Dendritic cell treated with granulocyte-macrophage colony-stimulating factor and Interleukin-4, amounts not matched to agents 40 ng/mL and 50 ng/mL, for 4 days (primary cell): Measurements from ENCODE around the gene GRIK4.

Experiments
- H3K27ac Mint-ChIP-seq: one replicate; pipeline ENCODE4 v1.8.0; 2022; ENCODE audit warnings: mild to moderate bottlenecking, mixed read lengths
- H3K27me3 Mint-ChIP-seq: one replicate; pipeline ENCODE4 v1.8.0; 2022; ENCODE audit warnings: mild to moderate bottlenecking, mixed read lengths
- H3K36me3 Mint-ChIP-seq: one replicate; pipeline ENCODE4 v1.8.0; 2022; ENCODE audit warnings: low read depth, mixed read lengths
- H3K4me1 Mint-ChIP-seq: one replicate; pipeline ENCODE4 v1.8.0; 2022; ENCODE audit warnings: low read depth, mixed read lengths
- H3K4me3 Mint-ChIP-seq: one replicate; pipeline ENCODE4 v1.8.0; 2022; ENCODE audit warnings: mild to moderate bottlenecking, moderate library complexity, mixed read lengths
- H3K9me3 Mint-ChIP-seq: one replicate; pipeline ENCODE4 v1.8.0; 2022; ENCODE audit warnings: mixed read lengths
- intact Hi-C: fragments of 100-400 bp; cut with micrococcal nuclease; formaldehyde crosslinking; loops from one replicate; pipeline ENCODE4 v1.15.0; 2022

GRIK4 gene

DNA sequence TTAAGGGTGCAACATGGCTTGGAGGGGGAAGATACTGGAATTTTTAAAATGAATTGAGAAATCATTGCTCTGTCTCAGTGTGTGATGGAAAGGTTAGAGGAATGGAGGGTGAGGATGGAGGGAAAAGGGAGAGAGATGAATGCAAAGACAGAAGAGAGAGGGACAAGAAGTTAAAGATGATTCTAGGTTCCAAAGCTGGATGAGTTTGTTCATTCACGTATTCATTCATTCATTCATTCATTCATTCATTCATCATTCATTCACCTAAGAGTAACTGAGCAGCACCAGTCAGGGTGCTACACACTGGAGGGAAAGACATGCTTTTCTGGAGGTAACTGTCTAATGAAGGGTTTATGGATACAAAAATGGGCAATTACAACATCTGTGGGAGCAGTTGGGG is 209.2 kb downstream of the GRIK4 start:
- Mint-ChIP-seq H3K27me3 (peaks cover 10% of the 10 kb centered on the region), H3K4me3 (no peak overlapping the region), H3K27ac (no peak overlapping the region), H3K36me3 (no peaks in the 10 kb centered on the region), H3K4me1 (no peaks in the 10 kb centered on the region), H3K9me3 (no peaks in the 10 kb centered on the region)
- intact Hi-C loops, result no loop called here

DNA sequence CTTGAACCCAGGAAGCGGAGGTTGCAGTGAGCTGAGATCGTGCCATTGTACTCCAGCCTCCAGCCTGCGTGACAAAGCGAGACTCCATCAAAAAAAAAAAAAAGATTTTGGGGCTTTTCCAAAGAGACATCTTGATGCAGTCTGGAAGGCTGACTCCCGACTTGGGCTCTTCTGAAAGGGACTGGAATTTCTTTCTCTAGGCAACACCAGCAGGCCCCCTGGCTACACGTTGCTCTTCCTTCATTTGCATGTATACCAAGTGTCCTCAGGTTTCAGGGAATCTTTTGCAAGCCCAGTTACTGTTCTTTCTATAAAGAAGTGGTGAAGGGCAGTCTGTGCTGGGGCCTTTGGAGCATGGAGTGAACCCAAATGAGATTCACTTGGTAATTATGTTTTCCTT is 211.0 kb downstream of the GRIK4 start:
- Mint-ChIP-seq H3K4me3 (no peak overlapping the region), H3K4me1 (no peaks in the 10 kb centered on the region), H3K27ac (no peak overlapping the region), H3K9me3 (no peaks in the 10 kb centered on the region), H3K27me3 (peaks cover 10% of the 10 kb centered on the region), H3K36me3 (no peaks in the 10 kb centered on the region)
- intact Hi-C loops, result no loop called here

- intact Hi-C loops, result no loop called here
- no peaks in the 10 kb centered on the region for H3K9me3 Mint-ChIP-seq
Measured at GRCh38 chr11:120723751-120724150, 212.2 kb downstream of the GRIK4 start.

GRCh38 chr11:120727752-120728151 is 216.2 kb downstream of the GRIK4 start:
- Mint-ChIP-seq H3K4me1 (no peaks in the 10 kb centered on the region), H3K36me3 (no peaks in the 10 kb centered on the region), H3K9me3 (no peaks in the 10 kb centered on the region), H3K27me3 (peaks cover 6% of the 10 kb centered on the region), H3K27ac (no peak overlapping the region), H3K4me3 (no peak overlapping the region)
- intact Hi-C loops, result no loop called here

More at GRCh38 chr11:120723751-120724150, 212.2 kb downstream of the GRIK4 start:
- no peaks in the 10 kb centered on the region for H3K36me3 Mint-ChIP-seq
- H3K27ac Mint-ChIP-seq, result no peak overlapping the region
- no peaks in the 10 kb centered on the region for H3K4me1 Mint-ChIP-seq
- H3K27me3 Mint-ChIP-seq, result peaks cover 8% of the 10 kb centered on the region
- H3K4me3 Mint-ChIP-seq, result no peak overlapping the region

- Mint-ChIP-seq H3K4me1 (no peaks in the 10 kb centered on the region), H3K27me3 (peaks cover 8% of the 10 kb centered on the region), H3K4me3 (no peak overlapping the region), H3K9me3 (no peaks in the 10 kb centered on the region), H3K36me3 (no peaks in the 10 kb centered on the region), H3K27ac (no peak overlapping the region)
- intact Hi-C loops, result no loop called here
Measured at GRCh38 chr11:120735035-120735434, 223.5 kb downstream of the GRIK4 start.

GRCh38 chr11:120738516-120739046 is 227.0 kb downstream of the GRIK4 start:
- no peaks in the 10 kb centered on the region for H3K36me3 Mint-ChIP-seq
- H3K27ac Mint-ChIP-seq, result no peak overlapping the region
- no peaks in the 10 kb centered on the region for H3K4me1 Mint-ChIP-seq
- intact Hi-C loops, result no loop called here
- no peaks in the 10 kb centered on the region for H3K27me3 Mint-ChIP-seq
- H3K4me3 Mint-ChIP-seq, result no peak overlapping the region
- no peaks in the 10 kb centered on the region for H3K9me3 Mint-ChIP-seq

GRCh38 chr11:120739780-120740179 is 228.2 kb downstream of the GRIK4 start:
- no peak overlapping the region for H3K27ac Mint-ChIP-seq
- no peaks in the 10 kb centered on the region for H3K27me3 Mint-ChIP-seq
- H3K4me3 Mint-ChIP-seq, result no peak overlapping the region
- no peaks in the 10 kb centered on the region for H3K9me3 Mint-ChIP-seq
- no peaks in the 10 kb centered on the region for H3K36me3 Mint-ChIP-seq
- intact Hi-C loops, result no loop called here
- H3K4me1 Mint-ChIP-seq, result no peaks in the 10 kb centered on the region

GRCh38 chr11:120740380-120740779 is 228.8 kb downstream of the GRIK4 start:
- Mint-ChIP-seq H3K27me3 (no peaks in the 10 kb centered on the region), H3K4me1 (no peaks in the 10 kb centered on the region), H3K4me3 (no peak overlapping the region), H3K27ac (no peak overlapping the region), H3K36me3 (no peaks in the 10 kb centered on the region), H3K9me3 (no peaks in the 10 kb centered on the region)
- intact Hi-C loops, result no loop called here

- no peaks in the 10 kb centered on the region for H3K4me1 Mint-ChIP-seq
- no peak overlapping the region for H3K27ac Mint-ChIP-seq
- peaks cover 4% of the 10 kb centered on the region for H3K27me3 Mint-ChIP-seq
- no peak overlapping the region for H3K4me3 Mint-ChIP-seq
- no peaks in the 10 kb centered on the region for H3K36me3 Mint-ChIP-seq
- intact Hi-C loops, result no loop called here
- no peaks in the 10 kb centered on the region for H3K9me3 Mint-ChIP-seq
Measured at GRCh38 chr11:120744016-120744994, 232.8 kb downstream of the GRIK4 start.

GRCh38 chr11:120746376-120746775 is 234.8 kb downstream of the GRIK4 start:
- no peaks in the 10 kb centered on the region for H3K4me1 Mint-ChIP-seq
- no peak overlapping the region for H3K27ac Mint-ChIP-seq
- peaks cover 4% of the 10 kb centered on the region for H3K27me3 Mint-ChIP-seq
- H3K4me3 Mint-ChIP-seq, result no peak overlapping the region
- no peaks in the 10 kb centered on the region for H3K9me3 Mint-ChIP-seq
- intact Hi-C loops, result no loop called here
- H3K36me3 Mint-ChIP-seq, result no peaks in the 10 kb centered on the region

GRCh38 chr11:120746836-120747609 is 235.5 kb downstream of the GRIK4 start:
- Mint-ChIP-seq H3K4me1 (no peaks in the 10 kb centered on the region), H3K36me3 (no peaks in the 10 kb centered on the region), H3K9me3 (no peaks in the 10 kb centered on the region), H3K27me3 (peaks cover 4% of the 10 kb centered on the region), H3K4me3 (no peak overlapping the region), H3K27ac (no peak overlapping the region)
- intact Hi-C loops, result no loop called here

DNA sequence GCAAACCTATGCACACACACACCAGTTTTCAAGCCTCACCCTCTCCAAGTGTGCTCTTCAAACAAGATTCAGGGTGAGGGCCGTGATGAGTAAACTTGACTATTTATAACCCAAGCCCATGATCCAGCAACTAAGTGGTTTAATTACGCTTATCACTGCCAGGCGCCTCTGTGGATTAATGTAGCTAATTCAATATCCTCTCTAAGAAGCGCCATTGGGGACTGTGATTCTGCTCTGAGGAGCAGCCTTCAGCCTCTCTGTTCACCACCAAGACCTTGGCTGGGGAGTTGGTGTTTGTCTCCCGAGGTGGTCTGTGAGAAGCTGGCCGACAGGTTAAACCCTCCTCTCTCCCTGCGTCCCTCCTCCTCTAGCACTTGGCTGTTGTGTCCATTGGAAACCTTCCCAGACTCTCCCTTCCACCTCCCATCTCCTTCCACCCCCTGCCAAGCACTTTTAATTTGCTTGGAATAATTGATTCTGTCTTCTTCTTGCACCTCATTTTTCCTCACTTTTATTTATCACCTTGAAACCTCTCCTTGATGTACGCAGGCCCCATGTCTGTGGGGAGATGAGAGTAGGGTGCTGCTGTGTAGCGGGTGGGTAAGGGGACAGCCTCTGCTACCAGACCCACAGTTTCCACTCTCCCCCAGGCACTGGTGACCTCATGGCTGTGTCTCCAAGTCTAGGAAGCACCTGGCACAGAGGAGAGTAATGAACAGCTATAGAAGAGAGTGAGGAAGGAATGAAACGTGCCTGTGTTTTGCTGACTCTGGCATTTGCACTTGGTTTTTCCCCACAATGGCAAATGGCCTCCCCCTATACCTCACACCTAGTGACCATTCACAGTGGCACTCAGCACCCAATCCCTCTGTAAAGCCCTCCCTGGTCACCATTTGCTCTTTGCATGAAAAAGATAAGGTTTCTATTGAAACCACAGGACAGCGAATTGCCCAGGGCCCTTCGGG is 236.6 kb downstream of the GRIK4 start:
- Mint-ChIP-seq H3K4me3 (no peak overlapping the region), H3K27ac (no peak overlapping the region)

GRCh38 chr11:120749395-120749794 is 237.8 kb downstream of the GRIK4 start:
- Mint-ChIP-seq H3K4me1 (no peaks in the 10 kb centered on the region), H3K9me3 (no peaks in the 10 kb centered on the region), H3K4me3 (no peak overlapping the region), H3K27me3 (peaks cover 4% of the 10 kb centered on the region), H3K36me3 (no peaks in the 10 kb centered on the region), H3K27ac (no peak overlapping the region)
- intact Hi-C loops, result no loop called here

More for the DNA sequence above, 236.6 kb downstream of the GRIK4 start:
- intact Hi-C loops, result no loop called here
- Mint-ChIP-seq H3K9me3 (no peaks in the 10 kb centered on the region), H3K4me1 (no peaks in the 10 kb centered on the region), H3K27me3 (peaks cover 4% of the 10 kb centered on the region), H3K36me3 (no peaks in the 10 kb centered on the region)
